ACC112 (cell line): ENCODE results near the gene ADISSP.

Experiments used
- H2AFZ ChIP-seq: fragments of 200-600 bp; sonication (generic); one replicate; pipeline ENCODE4 v1.6.0; 2017; ENCODE audit warnings: antibody characterized with exemption, low read length; ENCODE audit not compliant: unreplicated experiment
- H3K27ac ChIP-seq: fragments of 200-600 bp; sonication (generic); 2 replicates; pipeline ENCODE4 v1.5.1; 2014; ENCODE audit warnings: low read depth, mild to moderate bottlenecking, antibody characterized with exemption, low read length, moderate library complexity
- H3K27me3 ChIP-seq: fragments of 200-600 bp; sonication (generic); 2 replicates; pipeline ENCODE4 v1.6.1; 2014; ENCODE audit warnings: mild to moderate bottlenecking, antibody characterized with exemption, low read length, moderate library complexity, mixed read lengths; ENCODE audit not compliant: insufficient read depth
- H3K36me3 ChIP-seq: fragments of 200-600 bp; sonication (generic); 2 replicates; pipeline ENCODE4 v1.6.1; 2016; ENCODE audit warnings: mild to moderate bottlenecking, antibody characterized with exemption, low read length, moderate library complexity, mixed read lengths; ENCODE audit not compliant: insufficient read depth
- H3K4me1 ChIP-seq: fragments of 200-600 bp; sonication (generic); one replicate; pipeline ENCODE4 v1.6.1; 2016; ENCODE audit warnings: low read length, mixed read lengths; ENCODE audit not compliant: insufficient read depth, unreplicated experiment, control insufficient read depth
- H3K4me3 ChIP-seq: fragments of 200-600 bp; sonication (generic); 2 replicates; pipeline ENCODE4 v1.5.1; 2014; ENCODE audit warnings: mild to moderate bottlenecking, low read depth, low read length
- H3K79me2 ChIP-seq: fragments of 200-600 bp; sonication (generic); one replicate; pipeline ENCODE4 v1.6.0; 2016; ENCODE audit warnings: low read length; ENCODE audit not compliant: control insufficient read depth, unreplicated experiment, insufficient read depth

ADISSP gene

DNA sequence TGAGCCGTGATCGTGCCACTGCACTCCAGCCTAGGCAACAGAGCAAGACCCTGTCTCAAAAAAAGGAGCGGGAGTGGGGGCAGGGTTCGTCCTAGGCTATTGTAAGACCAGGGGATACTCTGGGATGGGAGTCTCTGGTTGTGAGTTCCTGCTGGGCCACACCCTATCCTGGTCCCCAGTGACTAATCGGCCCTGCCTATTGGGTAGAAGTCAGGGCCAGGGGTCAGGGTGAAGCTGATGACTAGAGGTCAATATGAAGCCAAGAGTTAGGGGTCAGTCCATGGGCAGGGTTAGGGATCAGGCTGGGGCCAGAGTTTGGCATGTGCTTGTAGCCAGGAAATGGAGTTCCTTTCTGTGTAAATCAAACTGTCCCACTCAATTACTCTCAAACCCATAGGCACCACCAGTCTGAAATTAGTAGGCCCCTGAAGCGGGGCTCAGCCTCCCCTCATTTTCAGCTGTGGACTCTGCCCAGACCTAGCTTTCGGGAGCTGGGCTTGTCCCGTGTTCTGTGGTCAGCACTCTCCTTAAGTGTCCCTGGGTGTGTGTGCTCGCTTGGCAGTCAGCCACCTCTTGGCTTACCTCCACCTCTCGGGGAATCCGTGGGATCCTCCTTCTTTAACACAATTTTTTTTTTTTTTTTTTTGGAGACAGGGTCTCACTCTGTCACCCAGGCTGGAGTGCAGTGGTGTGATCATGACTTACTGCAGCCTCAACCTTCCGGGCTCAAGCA, 33.3 kb downstream of the ADISSP start:
- Histone ChIP-seq H3K79me2 (no peaks in the 10 kb centered on the region), H2AFZ (no peak overlapping the region), H3K27me3 (peaks cover 27% of the 10 kb centered on the region), H3K4me3 (no peak overlapping the region), H3K27ac (no peak overlapping the region), H3K36me3 (no peaks in the 10 kb centered on the region), H3K4me1 (no peaks in the 10 kb centered on the region)

DNA sequence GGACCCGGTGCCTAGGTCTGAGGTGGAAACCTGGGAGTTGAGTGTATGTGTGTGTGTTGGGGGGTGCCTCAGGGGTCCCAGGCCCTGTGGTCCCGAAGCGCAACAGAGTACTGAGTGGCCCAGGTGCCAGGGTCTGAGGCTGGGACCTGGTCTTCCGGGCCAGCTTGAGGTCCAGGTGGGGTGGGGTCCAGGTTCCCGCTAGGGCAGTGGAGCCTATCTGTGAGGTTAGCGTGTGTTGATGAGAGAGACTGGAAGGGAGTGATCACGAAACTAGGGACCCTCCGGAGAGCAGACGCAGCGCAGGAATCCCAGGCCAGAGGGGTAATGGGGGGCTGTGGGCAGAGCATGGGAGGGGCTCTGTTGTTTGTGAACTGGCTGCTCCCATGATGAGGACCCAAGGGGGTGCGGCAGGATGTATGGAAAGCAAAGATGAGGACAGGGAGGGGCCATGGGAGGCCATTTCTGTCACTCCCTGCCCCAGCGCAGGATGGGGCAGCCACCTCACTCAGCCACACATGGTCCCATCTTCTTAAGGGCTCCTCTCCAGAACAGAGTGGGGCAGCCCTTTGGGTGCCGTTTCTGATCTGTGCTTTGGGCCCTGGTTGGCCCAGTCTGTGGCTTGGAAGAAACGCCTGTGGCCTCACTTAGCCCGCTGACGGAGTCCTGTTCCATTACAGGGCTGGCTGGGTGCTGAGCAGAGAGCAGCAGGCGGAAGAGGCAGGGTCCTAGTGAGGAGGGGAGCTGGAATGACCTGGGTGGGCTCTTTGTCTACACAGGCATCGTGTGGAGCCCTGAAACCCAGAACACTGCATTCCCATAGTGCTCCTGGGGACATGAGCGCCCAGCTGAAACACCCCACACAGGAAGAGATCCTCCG, 34.2 kb downstream of the ADISSP start:
- H3K4me1 ChIP-seq, result no peaks in the 10 kb centered on the region
- H3K27me3 ChIP-seq, result peaks cover 29% of the 10 kb centered on the region
- H3K36me3 ChIP-seq, result no peaks in the 10 kb centered on the region
- H3K27ac ChIP-seq, result no peak overlapping the region
- H2AFZ ChIP-seq, result no peak overlapping the region
- H3K79me2 ChIP-seq, result no peaks in the 10 kb centered on the region
- H3K4me3 ChIP-seq, result no peak overlapping the region

DNA sequence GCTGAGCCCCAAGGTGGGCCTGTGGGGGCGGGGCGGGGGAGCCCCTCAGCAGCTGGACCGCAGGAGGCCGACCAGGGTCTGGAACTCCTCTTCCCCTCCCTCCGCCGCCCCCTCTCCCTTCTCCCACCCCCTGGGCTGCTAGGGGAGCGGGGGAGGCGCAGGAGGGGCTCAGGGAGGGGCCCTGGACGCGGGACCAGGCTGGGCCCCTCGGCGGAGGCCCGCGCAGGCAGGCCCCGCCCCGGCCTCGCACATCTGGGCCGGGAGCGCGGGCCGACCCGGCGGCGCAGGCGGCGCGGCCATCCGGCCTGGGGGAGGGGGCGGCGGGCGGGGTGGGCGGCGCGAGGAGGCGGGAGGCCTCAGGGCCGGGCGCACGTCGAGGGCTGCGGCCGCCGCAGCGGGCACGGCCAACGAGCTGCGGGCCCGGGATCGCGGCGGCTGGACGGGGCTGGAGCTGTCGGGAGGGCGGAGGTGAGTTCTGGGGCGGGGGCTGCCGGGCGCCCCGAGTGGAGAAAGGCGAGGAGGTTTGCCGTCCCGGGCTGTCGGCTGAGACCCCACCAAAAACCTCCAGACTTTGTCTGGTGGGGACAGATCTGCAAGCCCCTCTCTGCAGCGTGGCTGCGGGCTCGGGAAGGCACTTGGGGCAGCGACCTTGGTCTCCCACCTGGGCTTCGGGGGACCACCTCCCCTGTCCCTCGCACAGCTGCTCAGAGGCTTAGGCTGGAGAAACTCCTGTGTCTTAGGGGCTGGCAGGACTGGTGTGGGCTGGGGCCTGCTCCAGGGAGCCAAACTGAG, 35.0 kb downstream of the ADISSP start, which contains the start of gene HSPA12B:
HSPA12B (plus strand) TSS at position 359 of the 792 bp plus-strand sequence. CDS start 5,990 bp downstream, outside the sequence.
- Histone ChIP-seq H3K27me3 (peaks cover 29% of the 10 kb centered on the region), H3K4me3 (no peak within 1 kb of the TSS), H3K27ac (no peak within 1 kb of the TSS), H3K79me2 (no peaks in the 10 kb centered on the region), H2AFZ (no peak within 1 kb of the TSS), H3K36me3 (no peaks in the 10 kb centered on the region), H3K4me1 (peaks cover 7% of the 10 kb centered on the region)

DNA sequence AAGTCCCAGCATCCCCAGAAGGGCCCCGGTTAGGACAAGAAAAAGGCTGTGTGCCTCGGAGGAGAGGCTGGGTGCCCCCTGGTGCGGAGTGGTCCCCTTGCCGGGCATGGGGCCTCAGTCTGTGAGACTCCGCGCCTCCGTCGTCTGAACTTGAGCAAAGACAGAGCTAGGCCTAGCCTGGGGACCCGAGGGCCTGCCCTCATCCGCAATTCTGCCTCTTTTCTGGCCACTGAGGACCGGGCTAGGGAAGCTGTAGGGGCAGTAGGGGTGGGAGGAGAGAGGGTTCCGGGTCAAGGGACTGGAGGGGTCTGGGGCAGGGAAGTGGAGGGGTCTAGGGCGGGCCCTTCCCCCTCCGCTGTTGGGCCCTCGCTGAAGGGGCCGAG, 35.6 kb downstream of the ADISSP start:
- no peak overlapping the region for H2AFZ ChIP-seq
- H3K4me3 ChIP-seq, result no peak overlapping the region
- H3K36me3 ChIP-seq, result no peaks in the 10 kb centered on the region
- H3K27me3 ChIP-seq, result peaks cover 29% of the 10 kb centered on the region
- H3K79me2 ChIP-seq, result no peaks in the 10 kb centered on the region
- no peak overlapping the region for H3K27ac ChIP-seq
- H3K4me1 ChIP-seq, result peaks cover 9% of the 10 kb centered on the region

DNA sequence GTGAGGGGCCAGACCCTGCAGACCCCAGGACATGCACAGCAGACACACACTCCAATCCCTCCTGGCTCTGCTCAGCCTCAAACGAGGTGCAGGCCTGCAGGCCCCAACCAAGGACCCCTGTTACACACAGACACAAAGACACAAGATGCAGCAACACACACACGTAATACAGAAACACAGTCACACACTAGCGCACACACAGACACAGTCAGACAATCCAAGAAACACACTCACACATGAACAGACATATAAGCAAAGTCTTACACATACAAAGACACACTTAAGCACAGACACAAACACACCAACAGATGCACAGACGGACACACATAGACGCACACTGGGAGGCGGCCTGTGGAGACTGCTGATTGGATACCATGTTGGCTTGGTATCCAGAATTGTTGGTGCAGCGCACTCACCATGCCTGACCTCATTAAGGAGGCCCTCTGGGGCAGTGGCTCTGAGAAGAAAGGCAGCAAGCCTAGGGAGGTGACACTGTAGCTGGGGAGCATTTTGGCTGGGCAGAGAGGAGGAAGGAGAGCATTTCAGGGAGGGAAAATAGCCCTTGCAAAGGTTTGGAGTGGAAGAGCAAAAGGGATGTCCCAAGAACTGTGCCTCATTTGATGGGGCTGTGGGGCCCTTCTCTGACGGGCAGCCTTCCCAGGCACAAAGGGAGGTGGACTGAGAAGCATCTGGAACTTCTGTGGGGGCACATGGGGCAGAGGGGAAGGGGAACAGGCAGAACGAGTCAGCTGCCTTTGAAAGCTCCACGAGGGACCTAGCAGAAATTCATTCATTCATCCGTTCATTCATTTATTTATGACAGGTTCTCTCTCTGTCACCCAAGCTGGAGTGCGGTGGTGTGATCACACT, 36.5 kb downstream of the ADISSP start:
- Histone ChIP-seq H3K4me3 (no peak overlapping the region), H3K36me3 (no peaks in the 10 kb centered on the region), H2AFZ (no peak overlapping the region), H3K4me1 (peaks cover 9% of the 10 kb centered on the region), H3K27me3 (peaks cover 29% of the 10 kb centered on the region), H3K27ac (no peak overlapping the region), H3K79me2 (no peaks in the 10 kb centered on the region)

DNA sequence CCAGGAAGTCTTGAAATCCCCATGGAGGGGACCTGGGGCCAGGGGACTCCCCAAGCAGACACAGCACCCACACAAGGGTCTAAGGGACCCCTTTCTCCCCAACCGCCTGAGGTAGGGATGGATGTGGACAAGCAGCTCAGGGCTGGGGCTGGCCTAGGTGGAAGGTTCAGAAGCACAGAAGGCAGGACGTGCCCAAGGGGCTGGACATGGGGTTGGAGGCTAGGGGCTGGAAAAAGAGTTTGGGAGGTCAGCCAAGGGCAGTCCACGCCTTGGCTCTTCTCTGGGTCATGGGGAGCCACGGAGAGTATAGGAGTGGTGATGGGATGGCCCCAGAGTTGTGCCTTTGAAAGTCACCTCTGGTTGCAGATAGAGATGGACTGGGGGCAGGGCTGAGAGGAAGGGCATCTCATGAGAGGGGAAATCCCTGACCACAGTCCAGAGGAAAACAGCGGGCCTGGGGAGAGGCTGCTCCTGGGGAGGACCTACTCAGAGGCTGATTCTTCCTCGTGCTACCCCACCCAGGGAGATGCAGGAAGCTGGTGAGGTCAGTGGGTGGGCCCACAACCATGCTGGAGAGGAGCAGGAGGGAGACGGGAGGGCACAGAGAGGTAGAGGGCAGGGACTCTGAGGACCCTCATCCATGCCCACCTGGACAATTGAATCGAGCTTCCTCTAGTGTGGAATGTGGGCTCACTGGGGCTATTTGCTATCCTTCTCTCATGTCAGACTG, 37.6 kb downstream of the ADISSP start:
- Histone ChIP-seq H3K4me1 (peaks cover 9% of the 10 kb centered on the region), H3K4me3 (no peak overlapping the region), H3K27me3 (peaks cover 30% of the 10 kb centered on the region), H2AFZ (no peak overlapping the region), H3K79me2 (no peaks in the 10 kb centered on the region), H3K27ac (no peak overlapping the region), H3K36me3 (no peaks in the 10 kb centered on the region)

DNA sequence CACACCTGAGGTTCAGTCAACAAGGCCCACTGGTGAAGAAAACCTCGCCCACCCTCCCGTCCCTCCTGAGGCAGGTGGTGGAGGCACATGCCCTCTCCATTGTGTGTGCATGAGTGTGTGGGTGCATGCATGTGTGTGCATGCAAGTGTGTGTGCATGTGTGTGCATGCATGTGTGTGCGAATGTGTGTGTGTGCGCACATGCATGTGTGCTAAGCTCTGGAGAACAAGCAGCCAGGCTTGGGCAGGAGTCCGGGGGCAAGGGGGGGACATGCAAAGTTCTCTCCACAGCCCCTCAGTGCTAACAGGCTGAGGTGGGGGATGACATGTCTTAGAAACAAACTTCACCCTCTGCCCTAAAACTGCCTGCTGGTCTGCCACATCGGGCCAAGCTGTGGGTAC, 38.2 kb downstream of the ADISSP start:
- Histone ChIP-seq H3K79me2 (no peaks in the 10 kb centered on the region), H3K4me1 (peaks cover 9% of the 10 kb centered on the region), H3K36me3 (no peaks in the 10 kb centered on the region), H3K4me3 (no peak overlapping the region), H3K27ac (no peak overlapping the region), H3K27me3 (peaks cover 36% of the 10 kb centered on the region), H2AFZ (no peak overlapping the region)

DNA sequence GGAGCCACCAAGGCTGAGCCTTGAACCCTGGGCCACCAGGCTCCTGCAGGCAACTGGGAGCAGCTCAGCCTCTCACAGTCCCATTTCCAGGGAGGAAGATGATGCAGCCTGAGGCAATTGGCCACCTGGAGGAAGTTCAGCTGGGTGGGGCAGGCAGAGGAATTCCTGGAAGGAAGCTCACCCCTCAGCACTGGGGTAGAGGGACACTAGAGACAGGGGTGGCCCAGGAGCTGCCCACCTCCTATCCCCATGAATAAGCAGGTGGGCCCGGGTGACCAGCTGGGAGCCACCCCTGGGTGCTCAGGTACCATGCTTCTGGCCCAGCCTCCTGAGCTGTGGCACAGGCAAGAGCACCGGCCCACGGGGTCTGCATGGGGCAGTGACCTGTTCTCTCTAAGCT, 38.7 kb downstream of the ADISSP start:
- Histone ChIP-seq H3K4me3 (no peak overlapping the region), H2AFZ (no peak overlapping the region), H3K27me3 (peaks cover 38% of the 10 kb centered on the region), H3K4me1 (peaks cover 9% of the 10 kb centered on the region), H3K36me3 (no peaks in the 10 kb centered on the region), H3K27ac (no peak overlapping the region), H3K79me2 (no peaks in the 10 kb centered on the region)

DNA sequence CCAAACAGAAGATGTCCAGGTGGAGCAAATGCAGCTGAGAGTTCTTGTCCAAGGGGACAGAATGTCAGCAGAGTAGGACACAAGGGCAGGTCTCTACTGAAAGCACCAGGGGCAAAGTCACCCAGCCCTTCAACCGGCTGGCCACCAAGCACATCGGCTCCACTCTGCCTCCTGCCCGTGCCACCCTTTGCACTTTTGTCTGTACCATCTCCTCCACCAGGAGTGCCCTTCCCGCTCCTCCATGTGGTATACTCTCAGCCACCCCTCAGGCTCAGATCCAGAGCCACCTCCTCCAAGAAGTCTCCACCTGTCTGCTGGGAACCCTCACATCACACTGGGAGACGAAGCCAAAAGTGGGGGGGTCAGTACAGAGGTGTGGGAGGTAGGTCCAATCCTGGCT, 39.2 kb downstream of the ADISSP start:
- Histone ChIP-seq H3K27me3 (peaks cover 37% of the 10 kb centered on the region), H3K79me2 (no peaks in the 10 kb centered on the region), H3K27ac (no peak overlapping the region), H3K4me3 (no peak overlapping the region), H3K4me1 (peaks cover 9% of the 10 kb centered on the region), H3K36me3 (no peaks in the 10 kb centered on the region), H2AFZ (no peak overlapping the region)
